Measurements from ENCODE around the gene LMBRD2.

The LMBRD2 gene

GRCh38 chr5:36177715-36178523 is 26.2 kb upstream of the LMBRD2 start:
- WGBS, result 100% methylated on average over 2 of the region's 2 CpGs
- H3K36me3 ChIP-seq (ENCODE audit: insufficient read depth, low read length), result peaks cover 99% of the 10 kb centered on the region

GRCh38 chr5:36177154-36177553 is 25.5 kb upstream of the LMBRD2 start:
- no CpG with 5 or more reads among the region's 2 CpGs for WGBS
- Histone ChIP-seq H3K4me3 (ENCODE audit: low read length) (no peak overlapping the region), H3K9ac (ENCODE audit: low read depth, low read length) (no peak overlapping the region), H3K9me3 (ENCODE audit: insufficient read depth, low read depth, low read length) (no peaks in the 10 kb centered on the region), H3K36me3 (ENCODE audit: insufficient read depth, low read length) (peaks cover 99% of the 10 kb centered on the region), H3K27me3 (ENCODE audit: insufficient read depth, low read length) (no peaks in the 10 kb centered on the region), H3K4me1 (ENCODE audit: insufficient read depth, low read length) (no peaks in the 10 kb centered on the region), H3K27ac (ENCODE audit: low read depth, low read length) (no peak overlapping the region)

More at GRCh38 chr5:36177715-36178523, 26.2 kb upstream of the LMBRD2 start:
- Histone ChIP-seq H3K9me3 (ENCODE audit: insufficient read depth, low read depth, low read length) (no peaks in the 10 kb centered on the region), H3K27me3 (ENCODE audit: insufficient read depth, low read length) (no peaks in the 10 kb centered on the region), H3K9ac (ENCODE audit: low read depth, low read length) (no peak overlapping the region), H3K27ac (ENCODE audit: low read depth, low read length) (no peak overlapping the region), H3K4me1 (ENCODE audit: insufficient read depth, low read length) (no peaks in the 10 kb centered on the region), H3K4me3 (ENCODE audit: low read length) (no peak overlapping the region)

GRCh38 chr5:36175043-36175442 is 23.4 kb upstream of the LMBRD2 start:
- H3K9ac ChIP-seq (ENCODE audit: low read depth, low read length), result no peak overlapping the region
- no peak overlapping the region for H3K4me3 ChIP-seq (ENCODE audit: low read length)
- WGBS, result 94% methylated on average over 5 of the region's 5 CpGs
- H3K27me3 ChIP-seq (ENCODE audit: insufficient read depth, low read length), result no peaks in the 10 kb centered on the region
- H3K9me3 ChIP-seq (ENCODE audit: insufficient read depth, low read depth, low read length), result no peaks in the 10 kb centered on the region
- H3K27ac ChIP-seq (ENCODE audit: low read depth, low read length), result no peak overlapping the region
- no peaks in the 10 kb centered on the region for H3K4me1 ChIP-seq (ENCODE audit: insufficient read depth, low read length)
- peaks cover 99% of the 10 kb centered on the region for H3K36me3 ChIP-seq (ENCODE audit: insufficient read depth, low read length)

- no peaks in the 10 kb centered on the region for H3K27me3 ChIP-seq (ENCODE audit: insufficient read depth, low read length)
- no peaks in the 10 kb centered on the region for H3K4me1 ChIP-seq (ENCODE audit: insufficient read depth, low read length)
- peaks cover 98% of the 10 kb centered on the region for H3K36me3 ChIP-seq (ENCODE audit: insufficient read depth, low read length)
- H3K27ac ChIP-seq (ENCODE audit: low read depth, low read length), result no peak overlapping the region
- 98% methylated on average over 3 of the region's 3 CpGs for WGBS
- no peak overlapping the region for H3K4me3 ChIP-seq (ENCODE audit: low read length)
- no peak overlapping the region for H3K9ac ChIP-seq (ENCODE audit: low read depth, low read length)
- H3K9me3 ChIP-seq (ENCODE audit: insufficient read depth, low read depth, low read length), result no peaks in the 10 kb centered on the region
Observed at GRCh38 chr5:36174119-36174518, 22.4 kb upstream of the LMBRD2 start.

- Histone ChIP-seq H3K9me3 (ENCODE audit: insufficient read depth, low read depth, low read length) (no peaks in the 10 kb centered on the region), H3K9ac (ENCODE audit: low read depth, low read length) (no peak overlapping the region), H3K4me1 (ENCODE audit: insufficient read depth, low read length) (no peaks in the 10 kb centered on the region), H3K27me3 (ENCODE audit: insufficient read depth, low read length) (no peaks in the 10 kb centered on the region), H3K36me3 (ENCODE audit: insufficient read depth, low read length) (peaks cover 97% of the 10 kb centered on the region), H3K27ac (ENCODE audit: low read depth, low read length) (no peak overlapping the region), H3K4me3 (ENCODE audit: low read length) (no peak overlapping the region)
- 86% methylated on average over 2 of the region's 2 CpGs for WGBS
Observed at GRCh38 chr5:36173426-36173825, 21.7 kb upstream of the LMBRD2 start.

- no peaks in the 10 kb centered on the region for H3K9me3 ChIP-seq (ENCODE audit: insufficient read depth, low read depth, low read length)
- WGBS, result 92% methylated on average over 1 of the region's 1 CpG
- H3K27ac ChIP-seq (ENCODE audit: low read depth, low read length), result no peak overlapping the region
- no peaks in the 10 kb centered on the region for H3K4me1 ChIP-seq (ENCODE audit: insufficient read depth, low read length)
- H3K27me3 ChIP-seq (ENCODE audit: insufficient read depth, low read length), result no peaks in the 10 kb centered on the region
- peaks cover 97% of the 10 kb centered on the region for H3K36me3 ChIP-seq (ENCODE audit: insufficient read depth, low read length)
- H3K4me3 ChIP-seq (ENCODE audit: low read length), result no peak overlapping the region
- H3K9ac ChIP-seq (ENCODE audit: low read depth, low read length), result no peak overlapping the region
Observed at GRCh38 chr5:36172599-36172998, 20.9 kb upstream of the LMBRD2 start.

- Histone ChIP-seq H3K9ac (ENCODE audit: low read depth, low read length) (no peak overlapping the region), H3K27me3 (ENCODE audit: insufficient read depth, low read length) (no peaks in the 10 kb centered on the region), H3K27ac (ENCODE audit: low read depth, low read length) (no peak overlapping the region), H3K36me3 (ENCODE audit: insufficient read depth, low read length) (peaks cover 98% of the 10 kb centered on the region), H3K9me3 (ENCODE audit: insufficient read depth, low read depth, low read length) (no peaks in the 10 kb centered on the region), H3K4me3 (ENCODE audit: low read length) (no peak overlapping the region), H3K4me1 (ENCODE audit: insufficient read depth, low read length) (no peaks in the 10 kb centered on the region)
- 93% methylated on average over 5 of the region's 5 CpGs for WGBS
Observed at GRCh38 chr5:36170832-36171424, 19.2 kb upstream of the LMBRD2 start.

GRCh38 chr5:36168737-36169136 is 17.1 kb upstream of the LMBRD2 start:
- 97% methylated on average over 4 of the region's 4 CpGs for WGBS
- no peaks in the 10 kb centered on the region for H3K9me3 ChIP-seq (ENCODE audit: insufficient read depth, low read depth, low read length)

GRCh38 chr5:36164461-36164860 is 12.8 kb upstream of the LMBRD2 start:
- H3K27ac ChIP-seq (ENCODE audit: low read depth, low read length), result no peak overlapping the region
- 97% methylated on average over 3 of the region's 4 CpGs for WGBS
- peaks cover 98% of the 10 kb centered on the region for H3K36me3 ChIP-seq (ENCODE audit: insufficient read depth, low read length)

More at GRCh38 chr5:36168737-36169136, 17.1 kb upstream of the LMBRD2 start:
- no peak overlapping the region for H3K27ac ChIP-seq (ENCODE audit: low read depth, low read length)
- no peaks in the 10 kb centered on the region for H3K27me3 ChIP-seq (ENCODE audit: insufficient read depth, low read length)
- H3K4me3 ChIP-seq (ENCODE audit: low read length), result no peak overlapping the region
- no peaks in the 10 kb centered on the region for H3K4me1 ChIP-seq (ENCODE audit: insufficient read depth, low read length)
- H3K36me3 ChIP-seq (ENCODE audit: insufficient read depth, low read length), result peaks cover 98% of the 10 kb centered on the region
- H3K9ac ChIP-seq (ENCODE audit: low read depth, low read length), result no peak overlapping the region

GRCh38 chr5:36162810-36163486 is 11.3 kb upstream of the LMBRD2 start:
- Histone ChIP-seq H3K27ac (ENCODE audit: low read depth, low read length) (no peak overlapping the region), H3K36me3 (ENCODE audit: insufficient read depth, low read length) (peaks cover 99% of the 10 kb centered on the region), H3K4me3 (ENCODE audit: low read length) (no peak overlapping the region), H3K9me3 (ENCODE audit: insufficient read depth, low read depth, low read length) (no peaks in the 10 kb centered on the region), H3K27me3 (ENCODE audit: insufficient read depth, low read length) (no peaks in the 10 kb centered on the region), H3K9ac (ENCODE audit: low read depth, low read length) (no peak overlapping the region), H3K4me1 (ENCODE audit: insufficient read depth, low read length) (no peaks in the 10 kb centered on the region)
- WGBS, result 90% methylated on average over 8 of the region's 9 CpGs

More at GRCh38 chr5:36164461-36164860, 12.8 kb upstream of the LMBRD2 start:
- Histone ChIP-seq H3K4me1 (ENCODE audit: insufficient read depth, low read length) (no peaks in the 10 kb centered on the region), H3K4me3 (ENCODE audit: low read length) (no peak overlapping the region), H3K9ac (ENCODE audit: low read depth, low read length) (no peak overlapping the region), H3K27me3 (ENCODE audit: insufficient read depth, low read length) (no peaks in the 10 kb centered on the region), H3K9me3 (ENCODE audit: insufficient read depth, low read depth, low read length) (no peaks in the 10 kb centered on the region)

GRCh38 chr5:36161361-36161760 is 9.7 kb upstream of the LMBRD2 start:
- H3K36me3 ChIP-seq (ENCODE audit: insufficient read depth, low read length), result peaks cover 100% of the 10 kb centered on the region

More at GRCh38 chr5:36161361-36161760, 9.7 kb upstream of the LMBRD2 start:
- Histone ChIP-seq H3K27ac (ENCODE audit: low read depth, low read length) (no peak overlapping the region), H3K4me1 (ENCODE audit: insufficient read depth, low read length) (no peaks in the 10 kb centered on the region), H3K4me3 (ENCODE audit: low read length) (no peak overlapping the region), H3K9me3 (ENCODE audit: insufficient read depth, low read depth, low read length) (no peaks in the 10 kb centered on the region), H3K9ac (ENCODE audit: low read depth, low read length) (no peak overlapping the region), H3K27me3 (ENCODE audit: insufficient read depth, low read length) (no peaks in the 10 kb centered on the region)
- 95% methylated on average over 4 of the region's 4 CpGs for WGBS
